ENCODE results near the gene ATOH8.

ATOH8 gene

DNA sequence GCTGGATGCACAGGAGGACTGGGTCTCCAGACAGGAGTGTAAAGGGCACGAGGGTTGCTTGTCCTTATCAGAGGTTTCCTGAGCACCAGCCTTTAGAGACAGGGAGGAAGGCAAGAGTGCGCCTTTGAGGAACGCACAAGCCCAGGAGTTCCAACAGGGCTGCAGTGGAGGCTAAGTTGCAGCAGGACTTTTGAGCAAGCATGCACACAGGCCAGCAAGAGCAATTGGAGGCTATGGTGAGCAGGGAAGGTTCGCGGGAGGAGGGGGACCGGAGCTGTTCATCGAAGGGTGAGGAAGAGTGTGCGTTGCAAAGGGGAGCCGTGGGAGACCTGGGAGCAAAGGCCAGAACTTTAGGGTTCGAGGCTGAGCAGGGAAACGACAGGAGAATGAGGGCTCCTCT lies 2.2 kb upstream of the ATOH8 start:
- DNase-seq (ENCODE audit: low read depth in 1 of 2, low spot score in 1 of 2): no peak
- Histone ChIP-seq H3K4me3 (replicated peaks; ENCODE audit: insufficient read depth, low read length) (no peak overlapping the region), H3K27ac (replicated peaks) (no peak overlapping the region), H3K27me3 (ENCODE audit: insufficient read depth, poor library complexity, severe bottlenecking) (peaks cover 32% of the 10 kb centered on the region)
- no peak for TF ChIP-seq GABPA (IDR thresholded peaks at IDR 0.05; ENCODE audit: low read depth)
- TF ChIP-seq SPI1 (IDR thresholded peaks at IDR 0.05; ENCODE audit: borderline replicate concordance, low read depth): no peak
- no peak for TF ChIP-seq REST (IDR thresholded peaks at IDR 0.05; ENCODE audit: insufficient replicate concordance, low read depth)
- TF ChIP-seq POLR2AphosphoS5 (IDR thresholded peaks at IDR 0.05; ENCODE audit: low read depth): no peak
- TF ChIP-seq, protein P1, sequence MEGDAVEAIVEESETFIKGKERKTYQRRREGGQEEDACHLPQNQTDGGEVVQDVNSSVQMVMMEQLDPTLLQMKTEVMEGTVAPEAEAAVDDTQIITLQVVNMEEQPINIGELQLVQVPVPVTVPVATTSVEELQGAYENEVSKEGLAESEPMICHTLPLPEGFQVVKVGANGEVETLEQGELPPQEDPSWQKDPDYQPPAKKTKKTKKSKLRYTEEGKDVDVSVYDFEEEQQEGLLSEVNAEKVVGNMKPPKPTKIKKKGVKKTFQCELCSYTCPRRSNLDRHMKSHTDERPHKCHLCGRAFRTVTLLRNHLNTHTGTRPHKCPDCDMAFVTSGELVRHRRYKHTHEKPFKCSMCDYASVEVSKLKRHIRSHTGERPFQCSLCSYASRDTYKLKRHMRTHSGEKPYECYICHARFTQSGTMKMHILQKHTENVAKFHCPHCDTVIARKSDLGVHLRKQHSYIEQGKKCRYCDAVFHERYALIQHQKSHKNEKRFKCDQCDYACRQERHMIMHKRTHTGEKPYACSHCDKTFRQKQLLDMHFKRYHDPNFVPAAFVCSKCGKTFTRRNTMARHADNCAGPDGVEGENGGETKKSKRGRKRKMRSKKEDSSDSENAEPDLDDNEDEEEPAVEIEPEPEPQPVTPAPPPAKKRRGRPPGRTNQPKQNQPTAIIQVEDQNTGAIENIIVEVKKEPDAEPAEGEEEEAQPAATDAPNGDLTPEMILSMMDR (IDR thresholded peaks at IDR 0.05; ENCODE audit: insufficient read depth, low read length): no peak

- no peak overlapping the region for H3K27ac ChIP-seq (replicated peaks)
- H3K27me3 ChIP-seq (ENCODE audit: insufficient read depth, poor library complexity, severe bottlenecking): peaks cover 32% of the 10 kb centered on the region
- peak overlapping the region; percentile 53; the same call in 1 of the 2 replicates for H3K4me3 ChIP-seq (replicated peaks; ENCODE audit: insufficient read depth, low read length)
- no peak for TF ChIP-seq POLR2AphosphoS5 (IDR thresholded peaks at IDR 0.05; ENCODE audit: low read depth)
- no peak for TF ChIP-seq REST (IDR thresholded peaks at IDR 0.05; ENCODE audit: insufficient replicate concordance, low read depth)
- TF ChIP-seq GABPA (IDR thresholded peaks at IDR 0.05; ENCODE audit: low read depth): no peak
- TF ChIP-seq, protein P1 (IDR thresholded peaks at IDR 0.05; ENCODE audit: insufficient read depth, low read length): no peak
- no peak for TF ChIP-seq SPI1 (IDR thresholded peaks at IDR 0.05; ENCODE audit: borderline replicate concordance, low read depth)
- no peak for DNase-seq (ENCODE audit: low read depth in 1 of 2, low spot score in 1 of 2)
Measured at GRCh38 chr2:85753035-85753524, 711 bp upstream of the ATOH8 start.

- H3K27me3 ChIP-seq (ENCODE audit: insufficient read depth, poor library complexity, severe bottlenecking): peaks cover 32% of the 10 kb centered on the region
- no peak overlapping the region for H3K27ac ChIP-seq (replicated peaks)
- DNase-seq (ENCODE audit: low read depth in 1 of 2, low spot score in 1 of 2): peak; percentile 55 to 66
Measured at GRCh38 chr2:85754313-85755095, 713 bp downstream of the ATOH8 start.

More at GRCh38 chr2:85754313-85755095, 713 bp downstream of the ATOH8 start:
- no peak for TF ChIP-seq GABPA (IDR thresholded peaks at IDR 0.05; ENCODE audit: low read depth)
- TF ChIP-seq POLR2AphosphoS5 (IDR thresholded peaks at IDR 0.05; ENCODE audit: low read depth): no peak
- TF ChIP-seq, protein P1 (IDR thresholded peaks at IDR 0.05; ENCODE audit: insufficient read depth, low read length): no peak
- no peak for TF ChIP-seq SPI1 (IDR thresholded peaks at IDR 0.05; ENCODE audit: borderline replicate concordance, low read depth)
- TF ChIP-seq REST (IDR thresholded peaks at IDR 0.05; ENCODE audit: insufficient replicate concordance, low read depth): no peak
- peak overlapping the region; percentile 53 for H3K4me3 ChIP-seq (replicated peaks; ENCODE audit: insufficient read depth, low read length)
